GM18508 (cell line): ENCODE data around the gene HAPLN3.

ENCODE experiments used
- ATAC-seq: cut with Tn5 transposase; IDR thresholded peaks from one replicate; pipeline ENCODE4 v1.9.1; 2021; ENCODE audit warnings: moderate number of reproducible peaks; ENCODE audit not compliant: insufficient read depth, unreplicated experiment

The HAPLN3 gene

GRCh38 chr15:88897456-88898194 lies 2.3 kb upstream of the HAPLN3 start:
- ATAC-seq = no peak

- no peak for ATAC-seq
Measured at GRCh38 chr15:88897142-88897455, 1.8 kb upstream of the HAPLN3 start.

- no peak for ATAC-seq
Measured at GRCh38 chr15:88896333-88897033, 1.1 kb upstream of the HAPLN3 start.

- no peak for ATAC-seq
Measured at GRCh38 chr15:88894348-88894818, 961 bp downstream of the HAPLN3 start.

GRCh38 chr15:88891540-88892254 lies 3.6 kb downstream of the HAPLN3 start:
- ATAC-seq = no peak

GRCh38 chr15:88890495-88890894 lies 4.8 kb downstream of the HAPLN3 start:
- ATAC-seq = no peak

- ATAC-seq = no peak
Measured at GRCh38 chr15:88888719-88889118, 6.6 kb downstream of the HAPLN3 start.

GRCh38 chr15:88887068-88887580 lies 8.2 kb downstream of the HAPLN3 start:
- no peak for ATAC-seq

- ATAC-seq = no peak
Measured at GRCh38 chr15:88882785-88883184, 12.6 kb downstream of the HAPLN3 start.

GRCh38 chr15:88881775-88882174 lies 13.6 kb downstream of the HAPLN3 start:
- no peak for ATAC-seq

GRCh38 chr15:88880944-88881740 lies 14.2 kb downstream of the HAPLN3 start:
- ATAC-seq = no peak

- no peak for ATAC-seq
Measured at GRCh38 chr15:88878720-88879184, 16.6 kb downstream of the HAPLN3 start.

- ATAC-seq = no peak
Measured at GRCh38 chr15:88877906-88878305, 17.4 kb downstream of the HAPLN3 start.

- ATAC-seq = no peak
Measured at GRCh38 chr15:88877415-88877814, 17.9 kb downstream of the HAPLN3 start.

GRCh38 chr15:88876573-88876972 lies 18.8 kb downstream of the HAPLN3 start:
- no peak for ATAC-seq

- no peak for ATAC-seq
Measured at GRCh38 chr15:88874684-88875083, 20.7 kb downstream of the HAPLN3 start.

GRCh38 chr15:88874275-88874674 lies 21.1 kb downstream of the HAPLN3 start:
- ATAC-seq = no peak

GRCh38 chr15:88873786-88874185 lies 21.6 kb downstream of the HAPLN3 start:
- no peak for ATAC-seq

- ATAC-seq = no peak
Measured at GRCh38 chr15:88872706-88873105, 22.6 kb downstream of the HAPLN3 start.

GRCh38 chr15:88872106-88872505 lies 23.2 kb downstream of the HAPLN3 start:
- ATAC-seq = no peak
